GM12801 (cell line): ENCODE data around the gene ADD1.

ENCODE experiments used
- TF ChIP-seq, protein P1 (sequence below): IDR thresholded peaks from one replicate; pipeline ENCODE4 v1.5.1; 2011; ENCODE audit warnings: control low read depth; ENCODE audit not compliant: insufficient read length; ENCODE audit errors: extremely low read depth

The ADD1 gene

DNA sequence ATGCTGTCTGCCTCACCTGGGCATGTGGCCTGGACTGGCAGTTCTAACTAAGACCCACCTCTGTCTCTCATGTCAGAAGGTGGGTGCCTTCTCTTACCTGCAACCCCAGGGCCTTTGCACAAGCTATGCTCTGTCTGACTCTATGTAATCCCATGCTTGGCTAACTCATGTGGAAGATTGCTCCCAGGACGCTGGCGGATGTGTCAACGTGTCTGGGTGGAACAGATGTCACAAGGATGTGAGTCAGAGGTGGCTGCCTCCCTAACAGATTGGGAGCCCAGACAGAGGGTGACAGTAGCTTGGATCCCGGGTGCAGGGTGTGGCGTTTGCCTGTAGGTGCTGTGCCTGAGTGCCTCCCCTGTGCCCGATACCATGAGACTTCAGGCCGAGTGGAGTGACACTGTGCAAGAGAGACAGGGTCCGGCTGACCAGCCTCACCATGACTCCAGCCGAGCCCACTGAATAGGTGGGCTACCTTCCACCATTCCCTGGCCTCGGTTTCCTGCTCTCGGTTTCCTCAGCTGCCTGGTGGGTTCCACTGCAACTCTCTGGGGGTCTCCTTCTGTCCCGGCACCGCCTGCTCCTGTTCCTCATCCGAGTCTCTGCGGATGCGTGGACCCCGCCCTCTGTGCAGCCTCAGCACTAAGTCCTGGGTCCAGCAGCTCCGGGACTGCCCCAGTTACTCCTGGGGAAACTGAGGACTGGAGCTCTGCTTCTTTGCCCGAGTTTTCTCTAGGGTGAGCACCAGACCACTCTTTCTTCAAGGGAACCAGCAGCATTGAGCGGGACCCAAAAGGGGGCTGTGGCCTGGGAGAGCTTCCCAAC, 39.8 kb upstream of the ADD1 start:
- TF ChIP-seq, protein P1, sequence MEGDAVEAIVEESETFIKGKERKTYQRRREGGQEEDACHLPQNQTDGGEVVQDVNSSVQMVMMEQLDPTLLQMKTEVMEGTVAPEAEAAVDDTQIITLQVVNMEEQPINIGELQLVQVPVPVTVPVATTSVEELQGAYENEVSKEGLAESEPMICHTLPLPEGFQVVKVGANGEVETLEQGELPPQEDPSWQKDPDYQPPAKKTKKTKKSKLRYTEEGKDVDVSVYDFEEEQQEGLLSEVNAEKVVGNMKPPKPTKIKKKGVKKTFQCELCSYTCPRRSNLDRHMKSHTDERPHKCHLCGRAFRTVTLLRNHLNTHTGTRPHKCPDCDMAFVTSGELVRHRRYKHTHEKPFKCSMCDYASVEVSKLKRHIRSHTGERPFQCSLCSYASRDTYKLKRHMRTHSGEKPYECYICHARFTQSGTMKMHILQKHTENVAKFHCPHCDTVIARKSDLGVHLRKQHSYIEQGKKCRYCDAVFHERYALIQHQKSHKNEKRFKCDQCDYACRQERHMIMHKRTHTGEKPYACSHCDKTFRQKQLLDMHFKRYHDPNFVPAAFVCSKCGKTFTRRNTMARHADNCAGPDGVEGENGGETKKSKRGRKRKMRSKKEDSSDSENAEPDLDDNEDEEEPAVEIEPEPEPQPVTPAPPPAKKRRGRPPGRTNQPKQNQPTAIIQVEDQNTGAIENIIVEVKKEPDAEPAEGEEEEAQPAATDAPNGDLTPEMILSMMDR, result no peak

DNA sequence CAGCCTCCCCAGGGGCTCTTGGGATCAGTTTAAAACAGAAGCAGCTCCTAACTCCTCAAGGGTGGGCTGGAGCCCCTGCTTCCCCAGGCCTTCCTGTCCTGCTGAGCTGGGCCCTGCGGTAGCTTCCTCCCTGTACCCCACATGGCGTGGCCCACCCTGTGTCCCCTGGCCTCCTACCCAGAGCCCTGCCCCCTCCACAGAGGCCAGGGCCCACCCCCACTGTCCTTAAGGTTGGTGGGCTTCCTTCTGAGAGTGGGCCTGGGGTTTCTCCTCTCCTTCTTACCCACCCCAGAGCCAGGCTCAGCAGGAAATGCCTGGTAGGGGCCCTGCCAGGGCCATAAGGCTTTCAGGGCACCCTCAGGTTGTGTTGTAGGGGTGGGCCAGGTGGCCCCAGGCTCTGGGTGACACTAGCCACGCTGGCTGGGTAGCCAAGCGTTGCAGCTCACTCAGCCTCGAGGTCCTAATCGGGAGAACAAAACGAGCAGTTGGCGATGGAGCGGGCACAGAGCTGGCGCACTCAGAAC, 39.1 kb upstream of the ADD1 start:
- TF ChIP-seq, protein P1, result no peak

DNA sequence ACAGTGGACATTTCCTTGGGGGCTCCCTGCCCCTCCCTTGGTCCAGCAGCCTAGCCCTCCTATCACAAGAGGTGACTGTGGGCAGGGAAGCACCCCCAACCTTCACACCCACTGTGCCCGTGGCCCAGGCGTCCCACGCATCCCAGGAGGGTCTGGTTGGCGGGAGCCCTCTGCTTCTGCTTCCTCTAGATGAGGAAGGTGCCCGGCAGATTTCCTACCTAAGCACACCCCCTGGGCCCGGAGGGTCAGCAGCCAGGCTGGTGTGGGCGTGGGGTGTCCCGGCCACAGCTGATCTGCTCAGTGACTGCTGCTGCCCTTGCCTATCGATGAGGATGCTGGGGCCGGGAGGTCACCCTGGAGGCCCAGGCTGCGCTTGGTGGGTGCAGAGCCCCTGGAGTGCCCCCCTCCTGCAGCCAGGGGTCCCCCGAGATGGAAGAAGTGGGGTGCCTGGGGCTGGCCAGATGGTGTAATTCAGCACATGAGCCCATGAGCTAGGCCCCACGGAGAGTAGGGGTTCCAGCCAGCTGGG, 38.6 kb upstream of the ADD1 start:
- TF ChIP-seq, protein P1, result no peak

DNA sequence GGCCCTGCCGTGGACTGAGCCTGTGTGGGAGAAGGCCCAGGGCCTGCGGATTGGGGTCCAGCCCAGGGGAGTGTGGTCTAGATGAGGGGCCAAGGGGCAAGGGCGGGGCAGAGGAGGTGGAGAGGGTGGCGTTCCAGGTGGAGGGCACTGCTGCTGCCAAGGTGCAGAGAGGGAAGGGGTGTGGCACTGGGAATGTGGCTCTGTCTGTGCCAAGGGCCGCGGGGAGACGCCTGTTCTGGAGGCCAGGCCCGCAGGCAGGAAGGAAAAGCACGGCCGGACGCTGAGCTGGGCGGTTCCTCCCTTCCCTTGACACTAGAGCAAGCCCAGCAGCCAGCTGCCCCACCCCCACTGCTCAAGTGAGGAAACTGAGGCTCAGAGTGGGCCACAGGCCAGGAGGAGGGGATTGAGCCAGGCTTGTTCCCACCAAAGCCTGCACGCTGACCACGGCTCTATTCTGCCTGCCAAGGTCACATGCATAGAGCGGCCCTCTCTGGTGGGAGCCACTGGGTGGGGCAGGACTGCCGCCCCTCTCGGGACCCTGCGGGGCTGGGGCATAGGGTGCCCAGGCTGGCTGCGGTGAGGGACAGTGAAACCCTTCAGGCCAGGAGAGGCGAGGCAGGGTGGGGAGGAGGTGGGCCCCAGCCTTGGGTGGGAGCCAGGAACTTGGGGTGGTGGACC, 37.8 kb upstream of the ADD1 start:
- TF ChIP-seq, protein P1, result no peak

DNA sequence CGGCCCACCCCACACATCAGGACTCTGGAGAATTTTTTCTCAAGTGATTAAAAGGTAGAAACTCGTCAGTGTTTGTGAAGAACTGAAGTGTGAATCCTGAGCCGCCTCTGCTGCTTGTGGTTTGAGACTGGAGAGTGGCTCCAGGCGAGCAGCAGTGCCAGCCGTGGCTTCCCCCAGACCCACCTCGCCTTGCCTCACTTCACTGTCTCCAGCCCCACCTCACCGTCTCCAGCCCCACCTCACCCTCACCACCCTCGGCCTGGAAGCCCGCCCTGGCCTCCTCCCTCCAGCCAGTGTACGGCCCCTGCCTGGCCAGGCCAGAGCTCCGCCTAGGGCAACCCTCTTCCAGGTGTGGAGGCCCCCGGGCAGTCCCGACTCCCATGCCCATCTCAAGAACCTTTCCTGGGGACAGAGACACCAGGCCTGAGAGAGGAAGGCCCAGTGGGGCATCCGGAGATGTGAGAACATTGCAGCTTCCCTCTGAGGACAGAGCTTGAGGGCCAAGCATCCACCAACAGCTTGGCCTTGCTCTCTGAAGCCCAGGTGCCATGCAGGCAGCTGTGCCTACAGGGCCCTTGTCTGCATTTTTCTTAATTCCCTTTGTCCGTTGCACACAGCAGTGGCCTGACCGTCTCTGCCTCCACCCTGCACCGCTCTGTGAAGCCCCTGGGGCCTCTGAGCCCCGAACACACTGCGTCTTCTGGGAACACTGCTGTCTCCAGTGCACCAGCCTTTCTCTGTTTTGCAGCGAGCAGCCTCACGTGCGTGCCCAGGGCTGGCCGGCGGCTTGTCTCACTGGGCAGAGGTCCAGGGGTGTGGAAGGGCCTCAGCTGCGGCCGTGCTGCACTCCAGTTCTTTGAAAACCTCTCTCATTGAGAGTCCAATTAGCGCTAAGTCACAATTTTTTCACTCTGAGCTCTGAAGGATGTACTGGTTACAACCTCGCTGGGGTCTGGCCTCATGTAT, 37.0 kb upstream of the ADD1 start:
- TF ChIP-seq, protein P1, result no peak

DNA sequence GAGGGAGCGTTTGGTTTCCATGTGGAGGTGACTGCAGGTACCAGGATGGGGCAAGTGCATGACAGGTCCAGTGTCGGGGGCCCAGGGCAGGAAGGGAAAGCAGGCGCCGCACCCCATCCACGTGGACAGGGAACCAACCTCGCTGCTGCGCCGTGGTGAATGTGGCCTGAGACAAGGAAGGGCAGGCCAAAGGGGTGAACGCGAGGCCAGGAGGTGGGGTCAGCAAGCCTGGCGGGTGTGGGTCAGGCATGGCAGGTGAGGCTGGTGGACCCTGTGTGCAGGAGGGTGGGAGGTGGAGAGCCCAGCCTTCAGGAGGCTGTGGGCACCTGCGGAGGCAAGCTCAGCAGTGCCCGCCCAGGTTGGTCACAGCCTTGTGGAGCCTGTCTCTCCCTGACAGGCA, 36.1 kb upstream of the ADD1 start:
- TF ChIP-seq, protein P1, result no peak

DNA sequence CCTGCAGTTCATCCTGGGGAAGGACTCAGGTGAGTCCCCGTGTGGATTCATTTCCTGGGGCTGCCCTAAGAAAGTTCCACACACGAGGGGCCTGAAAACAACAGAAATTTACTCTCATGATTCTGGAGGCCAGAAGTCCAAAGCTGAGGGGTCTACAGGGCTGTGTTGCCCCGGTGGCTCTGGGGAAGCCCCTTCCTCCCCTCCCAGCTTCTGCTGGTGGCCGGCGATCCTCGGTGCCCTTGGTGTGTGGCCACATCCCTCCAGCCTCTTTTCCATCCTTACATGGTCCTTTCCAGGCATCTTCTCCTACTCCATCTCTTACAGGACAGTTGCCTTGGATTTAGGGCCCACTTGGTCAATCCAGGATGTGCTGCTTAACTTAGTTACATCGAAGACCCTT, 35.6 kb upstream of the ADD1 start:
- TF ChIP-seq, protein P1, result no peak
